GM18907 (cell line): ENCODE data around the gene CXCL16.

Source experiments
- ATAC-seq: cut with Tn5 transposase; IDR thresholded peaks from one replicate; pipeline ENCODE4 v1.9.1; 2021; ENCODE audit warnings: mild to moderate bottlenecking, moderate library complexity; ENCODE audit not compliant: unreplicated experiment

Gene CXCL16

DNA sequence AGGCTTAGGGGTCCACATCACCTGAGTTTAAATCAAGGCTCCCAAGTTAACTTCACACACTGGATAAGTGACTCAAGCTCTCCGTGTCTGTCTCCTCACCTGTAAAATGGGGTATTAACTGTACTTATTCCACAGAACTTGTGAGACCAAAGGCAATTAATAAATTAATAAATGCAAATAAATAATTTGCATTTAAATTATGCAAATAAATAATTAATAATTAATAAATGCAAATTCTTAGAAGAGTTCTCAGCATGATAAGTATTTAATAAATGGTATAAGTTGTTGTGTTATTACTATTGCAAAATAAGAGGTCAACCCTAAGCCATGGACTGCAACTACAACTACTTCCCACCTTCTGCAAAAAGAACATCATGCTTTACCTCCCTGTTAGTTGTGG, 13.7 kb upstream of the CXCL16 start:
- no peak for ATAC-seq

DNA sequence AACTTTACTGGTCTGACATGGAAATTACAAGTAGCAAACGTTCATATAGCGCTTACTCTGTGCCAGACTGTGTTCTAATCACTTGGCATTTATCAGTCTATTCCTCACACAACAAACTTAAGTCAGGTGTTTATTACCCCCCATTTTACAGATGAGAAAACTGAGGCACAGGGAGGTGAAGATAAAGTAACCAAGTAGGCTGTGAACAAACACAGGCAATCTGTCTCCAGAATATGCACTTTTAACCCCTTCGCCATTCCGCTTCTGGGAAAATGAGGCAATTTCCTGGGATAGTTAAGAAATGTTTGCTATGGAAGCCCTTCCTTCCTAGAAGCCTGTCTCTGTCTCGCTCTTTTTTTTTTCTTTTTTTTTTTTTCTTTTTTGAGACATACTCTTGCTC, 12.2 kb upstream of the CXCL16 start:
- no peak for ATAC-seq

DNA sequence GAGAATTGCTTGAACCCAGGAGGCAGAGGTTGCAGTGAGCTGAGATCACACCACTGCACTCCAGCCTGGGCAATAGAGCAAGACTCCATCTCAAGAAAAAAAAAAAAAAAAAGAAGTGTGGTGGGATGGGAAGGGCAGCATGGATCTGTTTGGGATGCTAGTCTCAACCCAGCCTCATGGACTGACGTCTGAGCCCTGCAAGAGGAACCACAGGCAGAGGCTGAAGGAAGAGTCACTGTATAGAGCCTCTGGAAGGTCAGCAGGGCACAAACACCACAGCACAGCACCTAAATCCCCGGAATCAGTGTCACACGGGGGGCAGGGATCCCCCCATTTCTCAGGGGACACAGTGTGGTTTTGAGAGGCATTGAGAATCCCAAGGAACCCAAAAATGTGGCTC, 10.9 kb upstream of the CXCL16 start:
- no peak for ATAC-seq

DNA sequence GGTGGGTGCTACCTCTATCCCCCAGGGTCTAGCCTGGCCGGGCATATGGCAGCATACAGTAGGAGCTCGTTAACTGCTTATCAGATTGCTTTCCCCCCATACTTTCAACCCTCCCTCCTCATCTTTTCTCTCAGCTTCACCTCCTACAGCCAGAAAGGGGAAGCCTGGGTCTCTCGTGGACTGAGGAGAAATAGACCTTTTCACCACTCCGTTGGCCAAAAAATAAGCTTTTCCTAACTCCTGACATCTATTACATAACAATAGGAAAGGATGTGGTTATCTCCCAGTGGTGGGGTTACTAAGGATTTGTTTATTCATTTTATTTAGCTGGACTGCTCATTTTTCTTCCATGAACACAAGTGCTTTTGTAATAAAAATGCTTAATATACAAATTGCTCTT, 9.0 kb upstream of the CXCL16 start:
- ATAC-seq = no peak

DNA sequence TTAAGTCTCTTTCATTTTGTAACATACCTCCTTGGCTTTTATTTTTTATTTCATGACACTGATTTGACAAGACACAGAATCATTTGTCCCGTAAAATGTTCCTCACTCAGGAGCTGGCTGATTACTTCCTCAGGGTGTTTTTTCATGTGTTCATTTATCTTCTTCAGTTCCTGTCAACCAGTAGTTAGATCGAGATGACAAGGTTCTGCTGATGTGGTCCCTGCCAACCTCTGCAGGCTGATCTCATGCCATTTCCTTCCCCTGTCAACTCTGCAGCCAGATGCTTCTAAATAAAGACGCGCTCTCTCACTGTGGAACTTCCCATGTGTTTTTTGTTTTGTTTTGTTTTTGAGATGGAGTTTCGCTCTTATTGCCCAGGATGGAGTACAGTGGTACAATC, 8.1 kb upstream of the CXCL16 start:
- no peak for ATAC-seq

DNA sequence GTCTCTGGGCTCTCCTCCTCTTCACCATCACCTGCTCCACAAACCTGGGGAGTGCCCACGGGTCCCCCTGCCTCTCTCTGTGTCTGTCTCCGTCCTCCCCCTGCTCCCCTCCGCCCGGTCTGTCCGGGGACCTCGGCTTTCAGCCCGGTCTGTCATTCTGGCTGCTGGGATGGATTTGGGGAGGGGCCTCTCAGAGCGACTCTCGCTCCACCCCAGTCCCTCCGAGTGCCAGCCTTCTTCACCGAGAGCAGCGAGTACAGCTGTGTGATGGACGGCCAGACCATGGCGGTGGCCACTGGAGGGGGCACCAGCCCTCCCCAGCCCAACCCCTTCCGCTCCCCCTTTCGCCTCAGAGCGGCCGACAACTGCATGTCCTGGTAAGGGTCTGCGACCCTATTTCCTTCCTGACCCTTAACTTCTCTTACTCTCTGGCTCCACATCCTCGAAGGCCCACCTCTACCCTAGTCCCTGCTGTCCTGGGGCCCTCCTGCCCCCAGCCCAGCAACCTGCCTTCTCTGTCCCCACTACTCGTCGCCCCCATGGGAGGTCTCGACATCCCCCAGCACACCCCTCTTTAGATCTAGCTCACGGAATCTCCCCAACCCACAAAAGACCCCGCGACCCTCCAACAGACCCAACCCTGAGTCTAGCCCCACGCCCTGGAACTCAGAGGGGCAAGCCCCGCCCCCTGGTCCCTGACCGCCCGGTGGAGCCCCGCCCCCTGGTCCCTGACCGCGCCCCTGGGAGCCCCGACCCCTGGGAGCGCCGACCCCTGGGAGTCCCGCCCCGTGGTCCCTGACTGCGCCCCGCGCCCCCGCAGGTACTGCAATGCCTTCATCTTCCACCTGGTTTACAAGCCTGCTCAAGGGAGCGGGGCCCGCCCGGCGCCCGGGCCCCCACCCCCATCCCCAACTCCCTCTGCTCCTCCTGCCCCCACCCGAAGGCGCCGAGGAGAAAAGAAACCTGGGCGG, 5.6 kb upstream of the CXCL16 start:
- no peak for ATAC-seq

DNA sequence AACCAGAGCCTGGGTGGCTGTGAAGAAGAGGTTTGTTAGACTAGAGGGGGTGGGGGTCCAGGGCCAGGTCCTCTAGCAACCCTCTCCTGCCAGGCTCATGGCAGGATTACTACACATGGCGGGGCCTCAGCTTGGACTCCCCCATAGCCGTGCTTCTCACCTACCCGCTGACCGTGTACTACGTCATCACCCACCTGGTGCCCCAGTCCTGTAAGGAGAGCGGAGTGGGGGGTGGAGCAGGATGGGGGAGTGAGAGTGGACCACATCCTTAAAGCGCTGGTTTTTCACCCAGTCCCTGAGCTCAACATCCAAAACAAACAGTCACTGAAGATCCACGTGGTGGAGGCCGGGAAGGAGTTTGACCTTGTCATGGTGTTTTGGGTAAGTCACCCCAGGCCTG, 4.2 kb upstream of the CXCL16 start:
- ATAC-seq = no peak

DNA sequence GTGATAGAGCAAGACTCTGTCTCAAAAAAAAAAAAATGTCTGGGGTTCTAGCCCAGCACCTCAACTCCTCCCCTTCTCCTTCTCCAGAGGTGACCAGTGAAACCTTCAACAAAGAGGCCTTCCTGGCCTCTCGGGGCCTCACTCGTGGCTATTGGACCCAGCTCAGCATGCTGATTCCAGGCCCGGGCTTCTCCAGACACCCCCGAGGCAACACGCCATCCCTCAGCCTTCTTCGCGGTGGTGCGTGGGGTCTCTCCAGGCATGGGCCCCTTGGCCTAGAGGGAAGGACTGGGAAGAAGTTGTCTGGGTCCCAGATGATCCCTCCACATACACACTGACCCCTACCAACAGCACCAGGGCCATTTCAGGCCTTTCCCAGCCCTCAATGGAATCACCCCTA, 3.5 kb upstream of the CXCL16 start:
- ATAC-seq = no peak

DNA sequence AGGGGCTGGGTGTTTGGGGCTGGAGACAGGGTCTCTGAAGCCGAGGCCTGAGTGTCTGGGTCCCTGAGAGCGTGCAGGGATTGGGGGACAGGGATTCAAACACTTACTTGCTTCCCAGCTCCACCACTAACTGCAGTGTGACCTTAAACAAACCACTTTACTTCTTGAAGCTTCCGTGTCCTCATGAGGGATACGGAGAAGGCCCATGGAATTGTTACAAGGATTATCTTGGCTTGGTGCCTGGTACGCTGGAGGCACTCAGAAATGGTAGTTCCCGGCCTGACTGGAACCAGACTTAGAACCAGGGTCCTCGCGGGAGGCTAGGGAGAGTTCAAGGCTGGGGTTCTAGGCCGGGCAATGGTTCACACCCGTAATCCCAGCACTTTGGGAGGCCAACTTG, 2.9 kb upstream of the CXCL16 start:
- ATAC-seq = no peak

DNA sequence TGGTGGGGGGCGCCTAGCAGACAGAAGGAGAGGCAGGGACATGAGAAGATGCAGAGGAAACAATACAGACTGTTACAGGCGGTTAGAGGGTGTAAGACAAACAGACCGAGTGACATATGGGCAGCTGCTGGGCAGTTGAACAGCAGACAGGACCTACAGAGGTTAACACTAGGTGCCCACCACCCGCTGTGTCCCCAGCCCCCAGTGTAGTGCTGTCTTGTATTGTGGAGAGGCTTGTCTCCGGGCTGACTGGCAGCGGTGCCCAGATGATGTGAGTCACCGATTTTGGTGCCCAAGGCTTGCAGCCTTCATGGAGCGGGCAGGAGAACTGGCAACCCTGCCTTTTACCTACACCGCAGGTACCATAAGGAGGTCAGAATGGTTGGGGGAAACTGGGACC, 2.4 kb upstream of the CXCL16 start:
- ATAC-seq = no peak

DNA sequence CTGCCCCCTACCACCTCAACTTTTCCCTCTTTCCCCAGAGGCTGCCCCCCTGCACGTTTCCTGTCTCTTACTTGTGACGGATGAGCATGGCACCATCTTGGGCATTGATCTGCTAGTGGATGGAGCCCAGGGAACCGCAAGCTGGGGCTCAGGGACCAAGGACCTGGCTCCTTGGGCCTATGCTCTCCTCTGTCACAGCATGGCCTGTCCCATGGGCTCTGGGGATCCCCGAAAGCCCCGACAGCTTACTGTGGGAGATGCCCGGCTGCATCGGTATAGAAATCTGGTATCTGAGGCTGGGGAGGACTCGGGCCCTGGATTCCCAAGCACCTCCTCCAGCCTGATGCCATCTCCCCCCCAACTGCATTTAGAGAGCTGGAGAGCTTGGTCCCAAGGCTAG, 1.8 kb upstream of the CXCL16 start:
- ATAC-seq = no peak

DNA sequence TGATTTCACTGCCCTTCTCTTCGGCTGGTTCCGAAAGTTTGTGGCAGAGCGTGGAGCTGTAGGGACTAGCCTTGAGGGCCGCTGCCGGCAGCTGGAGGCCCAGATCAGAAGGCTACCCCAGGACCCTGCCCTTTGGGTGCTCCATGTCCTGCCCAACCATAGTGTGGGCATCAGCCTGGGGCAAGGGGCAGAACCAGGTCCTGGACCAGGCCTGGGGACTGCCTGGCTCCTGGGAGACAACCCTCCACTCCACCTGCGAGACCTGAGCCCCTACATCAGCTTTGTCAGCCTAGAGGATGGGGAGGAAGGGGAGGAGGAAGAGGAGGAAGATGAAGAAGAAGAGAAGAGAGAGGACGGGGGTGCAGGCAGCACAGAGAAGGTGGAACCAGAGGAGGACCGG, 856 bp upstream of the CXCL16 start:
- no peak for ATAC-seq

DNA sequence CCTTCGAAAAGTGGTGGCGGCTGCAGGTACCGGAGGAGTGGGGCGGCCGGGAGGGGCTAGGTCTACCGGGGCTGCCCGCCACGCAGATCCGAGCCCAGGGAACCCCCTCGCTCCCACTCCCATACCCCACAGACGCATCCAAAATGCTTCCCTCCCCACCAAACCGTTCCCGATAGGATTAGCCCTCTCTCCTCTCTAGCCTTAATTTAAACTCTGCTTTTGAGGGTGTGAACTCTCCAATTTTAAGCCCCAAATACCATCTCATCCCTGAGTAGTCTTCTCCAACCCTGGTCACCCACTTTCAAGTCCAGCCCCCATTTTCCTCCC, 260 bp upstream of the CXCL16 start:
- no peak for ATAC-seq

DNA sequence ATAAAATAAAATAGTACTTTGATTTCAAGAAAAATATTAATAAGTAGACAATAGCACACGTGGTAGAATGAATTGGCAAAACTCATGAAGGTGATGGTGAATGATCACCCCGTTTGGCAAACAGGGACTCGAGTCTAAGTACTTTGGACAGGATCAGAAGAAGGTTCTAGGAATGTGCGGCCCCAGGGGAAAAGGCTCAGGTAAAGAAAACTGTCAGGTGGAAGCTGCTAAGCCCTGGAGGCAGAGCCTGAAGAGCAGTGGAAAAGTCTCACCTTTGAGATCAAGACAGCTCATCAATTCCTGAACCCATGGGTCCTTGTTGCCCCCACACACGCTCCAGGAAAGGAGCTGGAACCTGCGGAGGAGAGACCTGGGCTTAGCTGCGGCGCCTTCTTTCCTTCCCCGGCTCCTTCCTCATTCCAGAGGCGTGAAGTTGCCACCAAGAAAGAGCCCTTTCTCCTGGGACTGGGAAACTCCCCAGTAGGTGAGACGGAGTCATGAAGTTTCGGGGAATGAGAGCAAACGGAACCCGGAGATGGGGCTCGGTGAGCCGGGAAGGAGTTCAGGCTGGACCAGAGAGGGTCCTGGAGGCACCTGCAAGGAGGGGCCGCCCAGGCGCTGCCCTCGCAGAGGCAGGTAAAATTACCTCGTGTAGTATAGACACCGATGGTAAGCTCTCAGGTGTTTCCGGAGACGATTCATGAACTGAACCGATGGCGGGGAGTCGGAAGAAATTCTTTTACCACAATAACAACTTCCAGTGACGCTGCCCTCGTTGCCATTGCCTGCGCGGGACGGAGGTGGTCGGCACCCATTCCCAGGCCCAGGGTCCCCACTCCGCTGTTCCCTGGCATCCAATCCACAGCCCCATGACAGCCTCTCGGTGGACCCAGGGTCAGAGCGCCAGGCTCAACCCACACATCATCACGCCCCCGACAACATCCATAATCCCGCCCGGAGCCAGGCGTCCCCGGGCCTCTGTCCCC, 1.3 kb downstream of the CXCL16 start:
- ATAC-seq = peak; percentile 5

DNA sequence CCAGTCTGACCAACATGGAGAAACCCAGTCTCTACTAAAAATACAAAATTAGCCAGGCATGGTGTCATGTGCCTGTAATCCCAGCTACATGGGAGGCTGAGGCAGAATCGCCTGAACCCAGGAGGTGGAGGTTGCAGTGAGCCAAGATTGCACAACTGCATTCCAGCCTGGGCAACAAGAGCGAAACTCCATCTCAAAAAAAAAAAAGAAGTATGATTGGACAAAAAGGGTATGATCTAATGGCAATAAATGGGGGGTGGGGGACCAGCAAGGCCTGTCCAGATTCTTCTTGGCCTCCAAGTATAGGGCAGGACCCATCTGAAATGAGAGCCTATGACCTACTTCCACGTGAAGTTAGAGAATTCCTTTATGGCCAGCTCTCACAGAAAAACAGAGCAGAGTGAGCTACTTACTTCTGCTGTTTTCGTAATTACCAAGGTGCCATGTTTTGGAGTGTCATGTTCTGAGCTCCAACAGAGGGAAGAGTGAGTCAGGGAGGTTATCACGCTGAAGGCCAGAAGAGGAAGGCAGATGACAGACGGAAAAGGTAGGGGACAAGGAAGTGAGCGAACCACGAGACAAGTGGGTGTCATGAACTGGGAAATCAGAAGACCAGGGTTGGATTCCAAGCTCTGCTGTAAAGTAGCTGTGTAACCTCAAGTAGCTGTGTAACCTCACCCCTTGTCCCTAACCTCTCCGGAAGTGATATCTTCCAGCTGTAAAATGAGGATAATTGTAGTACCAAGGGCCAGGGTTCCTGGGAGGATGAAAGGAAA, 3.7 kb downstream of the CXCL16 start:
- no peak for ATAC-seq

DNA sequence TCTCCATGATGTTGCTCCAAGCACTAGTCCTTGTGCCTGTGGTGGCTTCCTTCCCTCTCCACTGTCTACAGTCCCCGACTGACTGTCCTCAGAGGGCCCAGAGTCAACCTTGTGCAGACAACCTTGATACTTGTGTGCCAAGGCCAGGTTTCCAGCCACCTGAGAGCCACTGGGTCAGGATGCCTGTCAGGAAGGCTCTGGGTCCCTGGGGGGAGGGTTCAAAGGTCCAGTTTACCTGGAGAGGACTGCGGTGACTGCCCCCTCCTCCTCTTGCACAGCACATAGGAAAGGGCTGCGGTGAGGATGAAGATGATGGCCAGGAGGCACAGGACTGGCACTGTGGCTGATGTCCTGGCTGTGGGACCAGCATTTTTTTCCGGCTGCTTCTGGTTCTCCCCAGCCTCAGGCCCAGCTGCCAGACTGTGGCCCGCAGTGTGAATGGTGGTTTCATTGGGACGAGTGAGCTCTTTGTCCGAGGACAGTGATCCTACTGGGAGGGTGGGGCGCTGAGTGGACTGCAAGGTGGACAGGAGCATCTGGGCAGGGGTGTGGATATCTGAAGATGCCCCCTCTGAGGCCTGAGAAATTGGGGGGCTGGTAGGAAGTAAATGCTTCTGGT, 4.8 kb downstream of the CXCL16 start:
- no peak for ATAC-seq

DNA sequence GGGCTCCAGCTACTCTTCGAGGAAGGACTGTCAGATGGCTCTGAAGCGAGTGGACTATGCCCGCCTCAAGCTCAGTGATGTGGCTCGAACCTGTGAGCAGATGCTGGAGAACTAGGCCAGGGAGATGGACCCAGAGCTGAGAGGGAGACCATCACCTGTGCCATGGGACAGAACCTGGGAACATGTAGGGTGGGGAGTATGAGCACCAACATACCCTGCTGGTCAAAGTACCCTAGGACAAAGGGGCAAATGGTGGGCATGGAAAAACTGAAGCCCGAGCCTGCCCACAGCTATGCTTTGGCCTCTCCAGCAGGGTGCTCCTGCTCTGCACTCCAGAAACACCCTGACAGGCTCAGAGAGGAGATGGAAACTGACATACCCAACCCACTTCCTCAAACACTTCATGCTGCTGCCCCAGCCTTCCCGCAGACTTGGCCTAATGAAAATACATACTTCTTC, 6.6 kb downstream of the CXCL16 start:
- no peak for ATAC-seq

DNA sequence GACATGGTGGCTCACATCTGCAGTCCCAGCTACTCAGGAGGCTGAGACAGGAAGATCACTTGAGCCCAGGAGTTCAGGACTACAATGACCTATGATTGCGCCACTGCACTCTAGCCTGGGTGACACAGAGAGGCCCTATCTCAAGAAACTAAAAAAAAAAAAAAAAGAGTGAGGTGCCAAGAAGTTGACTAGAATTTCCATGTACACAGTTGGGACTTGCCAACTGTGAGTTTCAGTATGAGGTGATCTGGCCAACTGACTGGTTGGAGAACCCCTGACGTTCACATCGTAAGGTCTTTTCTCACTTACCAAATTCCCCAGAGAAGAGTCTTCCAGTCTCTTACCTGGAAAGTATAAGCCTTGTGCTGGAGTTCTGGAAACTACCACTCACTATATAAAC, 11.6 kb downstream of the CXCL16 start:
- ATAC-seq = no peak

DNA sequence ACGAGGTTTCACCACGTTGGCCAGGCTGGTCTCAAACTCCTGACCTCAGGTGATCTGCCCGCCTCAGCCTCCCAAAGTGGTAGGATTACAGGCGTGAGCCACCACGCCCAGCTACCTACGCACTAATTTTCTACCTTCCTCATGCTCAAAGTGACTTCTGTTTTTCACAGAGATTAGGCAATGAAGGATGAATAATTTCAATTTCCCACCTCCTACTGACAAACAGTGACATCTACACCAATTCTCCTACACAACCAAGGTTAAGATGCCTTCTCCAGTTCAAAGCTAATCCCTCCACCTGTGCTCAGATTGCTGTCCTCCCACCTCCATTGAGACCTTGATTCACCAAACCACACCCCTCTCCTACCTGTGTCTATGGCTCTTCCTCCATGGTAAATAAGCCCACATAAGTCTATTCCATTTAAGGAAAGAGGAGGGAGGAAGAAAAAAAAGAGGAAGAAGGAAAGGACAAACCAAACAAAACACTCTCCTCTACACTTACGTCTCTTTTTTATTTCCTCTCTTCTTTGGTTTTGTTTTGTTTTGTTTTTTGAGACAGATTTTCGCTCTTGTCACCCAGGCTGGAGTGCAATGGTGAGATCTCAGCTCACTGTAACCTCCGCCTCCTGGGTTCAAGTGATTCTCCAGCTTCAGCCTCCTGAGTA, 13.9 kb downstream of the CXCL16 start:
- no peak for ATAC-seq

DNA sequence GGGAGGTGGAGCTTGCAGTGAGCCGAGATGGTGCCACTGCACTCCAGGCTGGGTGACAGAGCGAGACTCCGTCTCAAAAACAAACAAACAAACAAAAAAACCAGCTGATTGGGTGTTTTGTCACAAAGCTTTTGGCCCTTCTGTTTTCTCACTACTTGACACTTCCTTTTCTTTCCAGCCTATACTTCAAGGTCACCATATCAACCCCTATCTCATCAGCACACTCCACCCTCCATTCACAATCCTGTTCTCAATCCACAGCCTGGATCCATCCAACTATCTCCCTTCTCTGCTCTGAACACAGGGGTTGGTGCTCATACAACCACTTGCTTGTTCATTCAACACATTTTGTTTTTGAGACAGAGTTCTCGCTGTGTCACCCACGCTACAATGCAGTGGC, 15.1 kb downstream of the CXCL16 start:
- ATAC-seq = no peak
